ENCODE results near the gene PDS5A. TPM values are rescaled to one million over a fixed set of nuclear protein-coding genes. Genes with fewer than 3 reads are reported as not detected.

Gene PDS5A
- polyA plus RNA-seq, 4 donors, result 62.5 to 74.2 (median 70.6) TPM

Other genes with a start within 250 kb of the PDS5A start
- gene N4BP2, start 78.9 kb upstream of the PDS5A start, polyA plus RNA-seq (ENCODE audit: insufficient read length in 4 of 4), result 10 to 100 TPM; 20.7 to 25.1 (median 23.6) TPM
- under 1 TPM; 0.28 to 0.86 (median 0.55) TPM for gene RHOH, start 219.1 kb upstream of the PDS5A start, polyA plus RNA-seq (ENCODE audit: insufficient read length in 4 of 4)